Stimulated activated memory B cell treated with anti-CD40 and anti-IgM and Interleukin-4, amounts not matched to agents 10 μg/mL and 1 μg/mL and 100 μg/mL, for 72 hours (primary cell): Measurements from ENCODE around the gene LMBRD2.
"Not testable (repeated sequence)": the region's sequence is repeated elsewhere in the genome, so short reads cannot be mapped to it uniquely, and the experiment has no call there.

Experiments used
- ATAC-seq: fragments of 150-1000 bp; cut with Tn5 transposase; 2 replicates; pipeline ENCODE4 v1.10.0; 2021
- H3K27ac Mint-ChIP-seq: one replicate; pipeline ENCODE4 v1.8.0; 2022; ENCODE audit warnings: mild to moderate bottlenecking, mixed read lengths
- H3K27me3 Mint-ChIP-seq: one replicate; pipeline ENCODE4 v1.8.0; 2022; ENCODE audit warnings: mixed read lengths
- H3K36me3 Mint-ChIP-seq: one replicate; pipeline ENCODE4 v1.8.0; 2022; ENCODE audit warnings: mixed read lengths
- H3K4me1 Mint-ChIP-seq: one replicate; pipeline ENCODE4 v1.8.0; 2022; ENCODE audit warnings: mixed read lengths
- H3K4me3 Mint-ChIP-seq: one replicate; pipeline ENCODE4 v1.8.0; 2022; ENCODE audit warnings: mild to moderate bottlenecking, moderate library complexity, mixed read lengths
- H3K9me3 Mint-ChIP-seq: one replicate; pipeline ENCODE4 v1.8.0; 2022; ENCODE audit warnings: mixed read lengths

The LMBRD2 gene

GRCh38 chr5:36150676-36151433, 832 bp downstream of the LMBRD2 start:
- H3K9me3 Mint-ChIP-seq: no peaks in the 10 kb centered on the region
- H3K27me3 Mint-ChIP-seq: no peaks in the 10 kb centered on the region
- ATAC-seq: peak; percentile 17
- H3K27ac Mint-ChIP-seq: peak overlapping the region; percentile 87
- peaks cover 40% of the 10 kb centered on the region for H3K4me1 Mint-ChIP-seq
- H3K36me3 Mint-ChIP-seq: peaks cover 21% of the 10 kb centered on the region
- H3K4me3 Mint-ChIP-seq: peak overlapping the region; percentile 95

DNA sequence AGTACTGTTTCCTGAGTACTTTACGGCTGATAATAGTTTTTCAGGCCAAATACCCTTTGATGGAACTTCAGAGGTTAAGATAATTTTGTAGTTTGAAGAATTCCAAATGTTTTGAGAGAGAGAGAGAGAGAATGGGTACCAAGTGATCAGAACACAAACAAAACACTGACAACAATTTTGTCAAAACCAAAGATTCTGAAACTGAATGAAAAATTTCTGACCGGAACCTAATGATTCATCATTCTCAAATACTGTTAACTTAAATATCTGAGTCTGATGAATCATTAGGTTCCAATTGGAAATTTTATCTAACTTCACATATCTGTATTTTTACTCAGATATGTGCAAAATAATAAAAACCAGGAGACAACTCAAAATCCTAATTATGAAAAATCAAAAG, 4.0 kb downstream of the LMBRD2 start:
- Mint-ChIP-seq H3K27me3 (no peaks in the 10 kb centered on the region), H3K4me3 (no peak overlapping the region), H3K36me3 (no peaks in the 10 kb centered on the region), H3K27ac (no peak overlapping the region), H3K4me1 (peaks cover 18% of the 10 kb centered on the region), H3K9me3 (no peaks in the 10 kb centered on the region)
- ATAC-seq: no peak

DNA sequence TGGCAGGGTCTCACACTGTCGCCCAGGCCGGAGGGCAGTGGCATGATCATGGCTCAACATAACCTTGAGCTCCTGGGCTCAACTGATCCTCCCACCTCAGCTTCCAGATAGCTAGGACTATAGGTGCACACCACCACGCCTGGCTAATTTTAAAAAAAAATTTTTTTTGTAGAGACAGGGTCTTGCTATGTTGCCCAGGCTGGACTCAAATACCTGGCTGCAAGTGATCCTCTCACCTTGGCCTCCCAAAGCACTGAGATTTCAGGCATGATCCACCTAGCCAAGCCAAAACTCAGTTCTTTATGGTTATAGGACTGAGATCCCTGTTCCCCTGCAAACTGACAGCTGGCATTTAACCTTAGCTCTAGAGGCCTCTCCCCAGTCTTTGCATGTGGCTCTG, 5.3 kb downstream of the LMBRD2 start:
- Mint-ChIP-seq H3K4me3 (no peak overlapping the region), H3K4me1 (peaks cover 13% of the 10 kb centered on the region), H3K27me3 (no peaks in the 10 kb centered on the region), H3K27ac (no peak overlapping the region), H3K9me3 (no peaks in the 10 kb centered on the region), H3K36me3 (no peaks in the 10 kb centered on the region)
- ATAC-seq: no peak

- no peak overlapping the region for H3K4me3 Mint-ChIP-seq
- H3K9me3 Mint-ChIP-seq: peaks cover 3% of the 10 kb centered on the region
- H3K27ac Mint-ChIP-seq: no peak overlapping the region
- peaks cover 8% of the 10 kb centered on the region for H3K36me3 Mint-ChIP-seq
- no peaks in the 10 kb centered on the region for H3K27me3 Mint-ChIP-seq
- H3K4me1 Mint-ChIP-seq: peaks cover 3% of the 10 kb centered on the region
- no peak for ATAC-seq
Observed at GRCh38 chr5:36145311-36145710, 6.4 kb downstream of the LMBRD2 start.

DNA sequence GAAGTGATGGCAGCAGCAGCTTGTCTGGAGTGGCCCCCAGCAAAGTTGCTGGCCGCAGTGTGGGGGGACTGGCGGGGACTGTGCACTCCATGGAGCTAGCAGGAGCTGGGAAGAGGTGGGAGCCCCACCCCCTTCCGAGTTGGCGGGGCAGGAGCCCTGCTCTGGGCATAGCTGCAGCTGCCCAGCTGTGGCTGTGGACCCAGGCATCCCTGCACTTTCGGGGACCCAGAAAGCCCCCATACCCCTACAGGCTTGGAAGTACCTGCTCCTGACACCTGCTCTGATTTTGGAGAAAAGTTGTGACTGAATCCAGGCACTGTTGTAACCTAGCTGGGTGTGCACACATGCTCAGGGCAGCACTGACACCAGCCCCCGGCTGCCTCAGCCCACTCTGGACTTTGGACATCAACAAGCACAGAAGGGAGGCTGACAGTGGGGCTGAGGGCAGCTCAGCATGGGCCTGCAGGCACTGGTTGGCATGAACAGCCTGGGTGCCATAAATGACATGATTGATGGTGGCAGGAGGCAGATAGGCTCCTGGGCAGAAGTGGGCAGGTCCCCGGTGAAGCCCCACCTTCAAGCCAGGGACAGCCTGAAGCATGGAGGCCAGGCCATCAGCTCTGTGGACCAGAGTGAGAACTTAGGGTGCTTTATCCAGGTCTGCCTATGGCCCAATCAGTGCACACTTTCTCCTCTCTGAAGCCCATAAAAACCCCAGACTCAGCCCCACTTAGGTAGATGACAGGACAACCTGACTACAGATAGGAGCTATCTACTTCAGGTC, 12.6 kb downstream of the LMBRD2 start:
- Mint-ChIP-seq H3K27ac (no peak overlapping the region), H3K9me3 (peaks cover 11% of the 10 kb centered on the region), H3K27me3 (no peaks in the 10 kb centered on the region), H3K4me1 (no peaks in the 10 kb centered on the region), H3K36me3 (peaks cover 51% of the 10 kb centered on the region), H3K4me3 (no peak overlapping the region)
- no peak for ATAC-seq

- H3K4me1 Mint-ChIP-seq: no peaks in the 10 kb centered on the region
- H3K27ac Mint-ChIP-seq: no peak overlapping the region
- no peak overlapping the region for H3K4me3 Mint-ChIP-seq
- no peak for ATAC-seq
- peaks cover 11% of the 10 kb centered on the region for H3K9me3 Mint-ChIP-seq
- H3K36me3 Mint-ChIP-seq: peaks cover 67% of the 10 kb centered on the region
- no peaks in the 10 kb centered on the region for H3K27me3 Mint-ChIP-seq
Observed at GRCh38 chr5:36136581-36136980, 15.1 kb downstream of the LMBRD2 start.

- Mint-ChIP-seq H3K36me3 (peaks cover 72% of the 10 kb centered on the region), H3K27me3 (no peaks in the 10 kb centered on the region), H3K27ac (no peak overlapping the region), H3K9me3 (peaks cover 11% of the 10 kb centered on the region), H3K4me3 (no peak overlapping the region), H3K4me1 (no peaks in the 10 kb centered on the region)
- ATAC-seq: no peak
Observed at GRCh38 chr5:36135988-36136387, 15.7 kb downstream of the LMBRD2 start.

- H3K4me1 Mint-ChIP-seq, H3K9me3 Mint-ChIP-seq, H3K27ac Mint-ChIP-seq, H3K4me3 Mint-ChIP-seq, ATAC-seq, H3K27me3 Mint-ChIP-seq: not testable (repeated sequence)
- H3K36me3 Mint-ChIP-seq: peaks cover 72% of the 10 kb centered on the region
Observed at GRCh38 chr5:36133009-36133408, 18.7 kb downstream of the LMBRD2 start.

GRCh38 chr5:36129666-36130065, 22.0 kb downstream of the LMBRD2 start:
- not testable (repeated sequence) for H3K4me1 Mint-ChIP-seq, H3K4me3 Mint-ChIP-seq, H3K9me3 Mint-ChIP-seq, H3K27ac Mint-ChIP-seq, H3K27me3 Mint-ChIP-seq, ATAC-seq
- peaks cover 76% of the 10 kb centered on the region for H3K36me3 Mint-ChIP-seq

GRCh38 chr5:36128795-36129194, 22.9 kb downstream of the LMBRD2 start:
- peaks cover 70% of the 10 kb centered on the region for H3K36me3 Mint-ChIP-seq
- no peaks in the 10 kb centered on the region for H3K27me3 Mint-ChIP-seq
- H3K9me3 Mint-ChIP-seq: peaks cover 7% of the 10 kb centered on the region
- H3K4me3 Mint-ChIP-seq: no peak overlapping the region
- no peak overlapping the region for H3K27ac Mint-ChIP-seq
- ATAC-seq: no peak
- H3K4me1 Mint-ChIP-seq: no peaks in the 10 kb centered on the region

GRCh38 chr5:36125868-36126267, 25.8 kb downstream of the LMBRD2 start:
- Mint-ChIP-seq H3K9me3 (peaks cover 7% of the 10 kb centered on the region), H3K27ac (no peak overlapping the region), H3K4me3 (no peak overlapping the region), H3K36me3 (peaks cover 54% of the 10 kb centered on the region), H3K4me1 (no peaks in the 10 kb centered on the region), H3K27me3 (no peaks in the 10 kb centered on the region)
- no peak for ATAC-seq

DNA sequence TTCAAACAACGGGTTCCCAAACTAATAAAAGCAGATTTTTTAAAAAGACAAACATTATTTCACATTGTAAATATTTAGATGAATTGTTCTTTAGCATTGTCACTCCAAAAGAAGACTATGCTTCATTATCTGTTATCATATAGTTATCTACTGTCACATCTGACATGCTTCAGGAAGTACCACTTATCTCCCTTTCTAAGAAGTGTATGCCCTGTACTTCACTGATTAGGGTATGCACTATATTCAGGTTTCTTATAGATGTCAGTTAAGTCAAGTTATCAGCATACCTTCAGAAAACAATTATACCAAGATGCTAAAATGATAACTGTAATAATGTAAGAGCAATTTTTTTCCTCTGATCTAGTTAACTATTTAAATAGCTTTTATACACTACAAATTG, 40.4 kb downstream of the LMBRD2 start:
- Mint-ChIP-seq H3K4me3 (no peak overlapping the region), H3K9me3 (no peaks in the 10 kb centered on the region), H3K27ac (no peak overlapping the region), H3K27me3 (no peaks in the 10 kb centered on the region), H3K4me1 (no peaks in the 10 kb centered on the region), H3K36me3 (peaks cover 73% of the 10 kb centered on the region)
- ATAC-seq: no peak

DNA sequence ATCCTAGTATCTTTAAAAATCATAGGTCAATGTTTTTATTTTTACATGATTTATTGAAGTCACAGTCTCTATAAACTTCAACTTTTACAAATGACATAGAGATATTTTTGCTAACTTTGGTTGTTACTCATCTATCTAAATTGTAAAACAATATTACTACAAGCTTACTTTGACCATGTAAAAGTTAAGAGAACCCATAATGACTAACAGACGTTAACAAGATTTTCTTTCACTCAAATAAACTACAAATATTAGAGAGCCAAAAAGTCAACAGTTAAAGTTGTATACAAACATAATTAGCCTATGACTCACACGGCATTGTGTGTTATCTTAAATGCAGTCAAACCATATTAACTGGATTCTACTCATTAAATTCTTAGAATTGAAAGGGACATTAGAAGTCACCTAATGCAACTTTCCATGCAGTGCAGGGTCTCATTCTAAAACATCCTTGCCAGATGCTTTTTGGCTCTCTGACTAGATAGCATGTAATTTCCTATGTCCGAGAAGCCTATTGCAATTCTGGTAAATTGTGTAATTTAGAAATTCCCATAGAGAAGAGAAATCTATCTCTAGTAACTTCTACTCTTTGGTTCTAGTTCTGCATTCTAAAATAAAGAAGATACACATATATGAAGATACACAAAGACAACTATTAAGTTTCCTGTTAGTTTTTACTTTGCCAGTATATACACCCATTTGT, 42.8 kb downstream of the LMBRD2 start:
- Mint-ChIP-seq H3K9me3 (no peaks in the 10 kb centered on the region), H3K4me3 (no peak overlapping the region), H3K27me3 (no peaks in the 10 kb centered on the region), H3K36me3 (peaks cover 69% of the 10 kb centered on the region), H3K4me1 (no peaks in the 10 kb centered on the region), H3K27ac (no peak overlapping the region)
- no peak for ATAC-seq

DNA sequence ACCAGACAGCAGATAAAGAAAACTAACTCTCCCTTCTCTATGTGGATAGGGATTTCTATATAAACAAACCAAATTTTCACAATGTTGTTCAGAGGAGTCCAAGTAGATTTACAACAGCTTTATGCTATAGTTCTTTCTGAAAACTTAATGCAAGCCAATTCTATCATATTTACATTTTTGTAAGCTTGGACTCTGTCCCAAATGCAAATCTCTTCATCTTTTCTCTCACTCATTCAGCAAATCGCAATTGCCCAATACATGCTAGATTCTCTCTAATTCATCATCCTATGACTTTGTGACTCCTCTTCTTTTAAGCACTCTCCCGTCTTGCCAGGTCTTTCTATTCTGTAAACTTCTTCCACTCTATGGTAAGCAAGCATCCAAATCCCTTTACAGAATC, 45.9 kb downstream of the LMBRD2 start:
- Mint-ChIP-seq H3K27ac (no peak overlapping the region), H3K27me3 (no peaks in the 10 kb centered on the region), H3K9me3 (no peaks in the 10 kb centered on the region), H3K4me1 (no peaks in the 10 kb centered on the region), H3K4me3 (no peak overlapping the region), H3K36me3 (peaks cover 62% of the 10 kb centered on the region)
- ATAC-seq: no peak

DNA sequence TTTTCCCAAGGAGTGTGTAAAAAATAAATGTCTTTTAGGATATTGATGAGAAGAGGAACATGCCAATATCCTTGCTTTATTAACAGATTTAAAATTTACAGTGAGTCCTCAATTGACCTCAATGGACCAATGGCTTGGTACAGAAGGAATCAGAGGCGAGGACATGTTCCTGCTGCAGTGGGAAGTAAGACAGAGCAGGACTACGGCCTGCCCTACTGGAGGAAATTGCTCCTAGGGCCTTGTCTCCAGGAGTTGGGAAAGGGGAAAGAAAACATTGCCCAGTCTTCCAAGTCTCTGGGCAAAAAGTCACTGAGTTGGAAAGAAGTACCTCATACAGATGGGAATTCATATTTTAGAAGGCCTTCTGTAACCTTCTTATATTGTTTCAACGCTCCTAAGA, 51.9 kb downstream of the LMBRD2 start:
- no peaks in the 10 kb centered on the region for H3K9me3 Mint-ChIP-seq
- no peak overlapping the region for H3K27ac Mint-ChIP-seq
- no peak overlapping the region for H3K4me3 Mint-ChIP-seq
- no peak for ATAC-seq
- no peaks in the 10 kb centered on the region for H3K27me3 Mint-ChIP-seq
- H3K36me3 Mint-ChIP-seq: peaks cover 32% of the 10 kb centered on the region
- no peaks in the 10 kb centered on the region for H3K4me1 Mint-ChIP-seq
